HepG2 (cell line): ENCODE measurements around the gene NAA16. TPM values are rescaled to one million over a fixed set of nuclear protein-coding genes. Genes with fewer than 3 reads are reported as not detected.

Source experiments
- ATF7-NPFF ChIP-seq: sonication (generic); formaldehyde crosslinking; IDR thresholded peaks from 2 replicates; pipeline ENCODE4 v1.8.1; 2023; ENCODE audit warnings: mild to moderate bottlenecking, low read depth, missing genetic modification reagents, moderate library complexity
- CCDC6 ChIP-seq: sonication (generic); formaldehyde crosslinking; IDR thresholded peaks from 2 replicates; pipeline ENCODE4 v1.8.1; 2022; ENCODE audit warnings: mild to moderate bottlenecking, missing genetic modification reagents, moderate library complexity
- HNF4A ChIP-seq: sonication (generic); formaldehyde crosslinking; IDR thresholded peaks from 2 replicates; pipeline ENCODE4 v1.4.0; 2020; ENCODE audit warnings: missing genetic modification reagents
- IKZF1 ChIP-seq: fragments of 450-650 bp; IDR thresholded peaks from 2 replicates; pipeline ENCODE4 v1.7.1; 2016
- MAFG ChIP-seq: sonication (generic); formaldehyde crosslinking; IDR thresholded peaks from 2 replicates; pipeline ENCODE4 v1.5.1; 2020; ENCODE audit warnings: mild to moderate bottlenecking, missing genetic modification reagents
- MATR3 ChIP-seq: sonication (generic); formaldehyde crosslinking; IDR thresholded peaks from 2 replicates; pipeline ENCODE4 v1.4.0; 2020; ENCODE audit warnings: missing genetic modification reagents
- NFYB ChIP-seq: sonication (generic); formaldehyde crosslinking; IDR thresholded peaks from 2 replicates; pipeline ENCODE4 v1.4.0; 2020; ENCODE audit warnings: missing genetic modification reagents
- REXO4 ChIP-seq: sonication (generic); formaldehyde crosslinking; IDR thresholded peaks from 2 replicates; pipeline ENCODE4 v1.8.0; 2022; ENCODE audit warnings: missing genetic modification reagents, mild to moderate bottlenecking, borderline replicate concordance
- SP4 ChIP-seq: sonication (generic); formaldehyde crosslinking; IDR thresholded peaks from 2 replicates; pipeline ENCODE4 v1.8.1; 2023; ENCODE audit warnings: mild to moderate bottlenecking, missing genetic modification reagents
- XBP1 ChIP-seq: sonication (generic); formaldehyde crosslinking; IDR thresholded peaks from 2 replicates; pipeline ENCODE4 v1.5.0; 2020; ENCODE audit warnings: missing genetic modification reagents
- ZFP37 ChIP-seq: sonication (generic); formaldehyde crosslinking; IDR thresholded peaks from 2 replicates; pipeline ENCODE4 v1.4.0; 2020; ENCODE audit warnings: missing genetic modification reagents, borderline replicate concordance
- ZNF569 ChIP-seq: sonication (generic); formaldehyde crosslinking; IDR thresholded peaks from 2 replicates; pipeline ENCODE4 v1.5.0; 2020; ENCODE audit warnings: mild to moderate bottlenecking, missing genetic modification reagents, moderate library complexity, borderline replicate concordance
- ZNF615 ChIP-seq: sonication (generic); formaldehyde crosslinking; IDR thresholded peaks from 2 replicates; pipeline ENCODE4 v1.5.0; 2020; ENCODE audit warnings: mild to moderate bottlenecking, missing genetic modification reagents, borderline replicate concordance
- ZNF788 ChIP-seq: sonication (generic); formaldehyde crosslinking; IDR thresholded peaks from 2 replicates; pipeline ENCODE4 v1.5.0; 2020; ENCODE audit warnings: mild to moderate bottlenecking, missing genetic modification reagents, borderline replicate concordance
- polyA plus RNA-seq, 8 experiments: library from polyadenylated mRNA; depleted of rRNA in 3 of 8; stranded (reverse) in 7 of 8; unstranded in 1 of 8; fragments of >200 nt; fragmentation: Illumina TruSeq in 4 of 8; extraction: Trizol in 4 of 8; gene quantifications; 2 replicates each; pipeline versions ENCODE4 v1.2.1 to v1.2.3, GENCODE V29; 2011 to 2016; ENCODE audit warnings: low read depth in 4 of 8, missing spikeins in 1 of 8, mixed read lengths in 1 of 8; ENCODE audit not compliant: insufficient read depth in 1 of 8
- total RNA-seq, 5 experiments: library from RNA; depleted of rRNA; stranded (reverse); fragments of >200 nt; fragmentation: Illumina TruSeq; extraction: Trizol; gene quantifications; 2 replicates each; pipeline ENCODE4 v1.2.3, GENCODE V29; 2016; ENCODE audit warnings: low read depth in 1 of 5
- TF ChIP-seq, protein P1 (sequence below): sonication (generic); formaldehyde crosslinking; IDR thresholded peaks from 2 replicates; pipeline ENCODE4 v1.5.1; 2020; ENCODE audit warnings: mild to moderate bottlenecking, missing genetic modification reagents, moderate library complexity
- TF ChIP-seq, protein P2 (sequence below): sonication (generic); formaldehyde crosslinking; IDR thresholded peaks from 2 replicates; pipeline ENCODE4 v1.4.0; 2020; ENCODE audit warnings: mild to moderate bottlenecking, missing genetic modification reagents, borderline replicate concordance
- TF ChIP-seq, protein P3 (sequence below): sonication (generic); formaldehyde crosslinking; conservative IDR thresholded peaks from 2 replicates; pipeline ENCODE4 v1.5.0; 2020; ENCODE audit warnings: missing genetic modification reagents
- TF ChIP-seq, protein P4 (sequence below): sonication (generic); formaldehyde crosslinking; IDR thresholded peaks from 2 replicates; pipeline ENCODE4 v1.8.0; 2022; ENCODE audit warnings: mild to moderate bottlenecking, missing genetic modification reagents, borderline replicate concordance

Gene NAA16
- total and polyA plus RNA-seq, 2 of the 13 experiments (the other 11 are each of a cell fraction or from before 2014, with no cell fraction given) = 9.2 to 15.1 TPM

DNA sequence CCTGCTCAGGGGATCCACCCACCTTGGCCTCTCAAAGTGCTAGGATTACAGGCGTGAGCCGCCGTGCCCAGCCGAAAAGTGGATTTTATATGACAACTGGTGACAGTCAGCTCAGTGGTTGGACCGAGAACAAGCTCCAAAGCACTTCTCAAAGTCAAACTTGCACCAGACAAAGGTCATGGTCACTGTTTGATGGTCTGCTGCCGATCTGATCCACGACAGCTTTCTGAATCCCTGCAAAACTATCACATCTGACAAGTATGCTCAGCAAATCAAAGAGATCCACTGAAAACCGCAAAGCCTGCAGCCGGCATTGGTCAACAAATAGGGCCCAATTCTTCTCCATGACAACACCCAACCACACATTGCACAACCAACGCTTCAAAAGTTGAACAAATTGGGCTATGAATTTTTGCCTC lies 21.6 kb upstream of the NAA16 start (continued):
- TF ChIP-seq, protein P1, sequence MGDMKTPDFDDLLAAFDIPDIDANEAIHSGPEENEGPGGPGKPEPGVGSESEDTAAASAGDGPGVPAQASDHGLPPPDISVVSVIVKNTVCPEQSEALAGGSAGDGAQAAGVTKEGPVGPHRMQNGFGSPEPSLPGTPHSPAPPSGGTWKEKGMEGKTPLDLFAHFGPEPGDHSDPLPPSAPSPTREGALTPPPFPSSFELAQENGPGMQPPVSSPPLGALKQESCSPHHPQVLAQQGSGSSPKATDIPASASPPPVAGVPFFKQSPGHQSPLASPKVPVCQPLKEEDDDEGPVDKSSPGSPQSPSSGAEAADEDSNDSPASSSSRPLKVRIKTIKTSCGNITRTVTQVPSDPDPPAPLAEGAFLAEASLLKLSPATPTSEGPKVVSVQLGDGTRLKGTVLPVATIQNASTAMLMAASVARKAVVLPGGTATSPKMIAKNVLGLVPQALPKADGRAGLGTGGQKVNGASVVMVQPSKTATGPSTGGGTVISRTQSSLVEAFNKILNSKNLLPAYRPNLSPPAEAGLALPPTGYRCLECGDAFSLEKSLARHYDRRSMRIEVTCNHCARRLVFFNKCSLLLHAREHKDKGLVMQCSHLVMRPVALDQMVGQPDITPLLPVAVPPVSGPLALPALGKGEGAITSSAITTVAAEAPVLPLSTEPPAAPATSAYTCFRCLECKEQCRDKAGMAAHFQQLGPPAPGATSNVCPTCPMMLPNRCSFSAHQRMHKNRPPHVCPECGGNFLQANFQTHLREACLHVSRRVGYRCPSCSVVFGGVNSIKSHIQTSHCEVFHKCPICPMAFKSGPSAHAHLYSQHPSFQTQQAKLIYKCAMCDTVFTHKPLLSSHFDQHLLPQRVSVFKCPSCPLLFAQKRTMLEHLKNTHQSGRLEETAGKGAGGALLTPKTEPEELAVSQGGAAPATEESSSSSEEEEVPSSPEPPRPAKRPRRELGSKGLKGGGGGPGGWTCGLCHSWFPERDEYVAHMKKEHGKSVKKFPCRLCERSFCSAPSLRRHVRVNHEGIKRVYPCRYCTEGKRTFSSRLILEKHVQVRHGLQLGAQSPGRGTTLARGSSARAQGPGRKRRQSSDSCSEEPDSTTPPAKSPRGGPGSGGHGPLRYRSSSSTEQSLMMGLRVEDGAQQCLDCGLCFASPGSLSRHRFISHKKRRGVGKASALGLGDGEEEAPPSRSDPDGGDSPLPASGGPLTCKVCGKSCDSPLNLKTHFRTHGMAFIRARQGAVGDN = no peak
- TF ChIP-seq ZFP37 (CRISPR knock-in tag) (no peak), ZNF788 (no peak), CCDC6 (CRISPR knock-in tag) (0 out of 2 replicates have a peak, but pooled peaks have one; percentile 35), MAFG (CRISPR knock-in tag) (no peak), IKZF1 (no peak), MATR3 (CRISPR knock-in tag) (no peak), SP4 (CRISPR knock-in tag) (peak; percentile 40; the same call in 1 of the 2 replicates), ZNF615 (no peak), XBP1 (CRISPR knock-in tag) (no peak), NFYB (CRISPR knock-in tag) (0 out of 2 replicates have a peak, but pooled peaks have one; percentile 23), ATF7-NPFF (CRISPR knock-in tag) (no peak), REXO4 (no peak), ZNF569 (CRISPR knock-in tag) (no peak), HNF4A (CRISPR knock-in tag) (peak; percentile 83)
- TF ChIP-seq, protein P2, sequence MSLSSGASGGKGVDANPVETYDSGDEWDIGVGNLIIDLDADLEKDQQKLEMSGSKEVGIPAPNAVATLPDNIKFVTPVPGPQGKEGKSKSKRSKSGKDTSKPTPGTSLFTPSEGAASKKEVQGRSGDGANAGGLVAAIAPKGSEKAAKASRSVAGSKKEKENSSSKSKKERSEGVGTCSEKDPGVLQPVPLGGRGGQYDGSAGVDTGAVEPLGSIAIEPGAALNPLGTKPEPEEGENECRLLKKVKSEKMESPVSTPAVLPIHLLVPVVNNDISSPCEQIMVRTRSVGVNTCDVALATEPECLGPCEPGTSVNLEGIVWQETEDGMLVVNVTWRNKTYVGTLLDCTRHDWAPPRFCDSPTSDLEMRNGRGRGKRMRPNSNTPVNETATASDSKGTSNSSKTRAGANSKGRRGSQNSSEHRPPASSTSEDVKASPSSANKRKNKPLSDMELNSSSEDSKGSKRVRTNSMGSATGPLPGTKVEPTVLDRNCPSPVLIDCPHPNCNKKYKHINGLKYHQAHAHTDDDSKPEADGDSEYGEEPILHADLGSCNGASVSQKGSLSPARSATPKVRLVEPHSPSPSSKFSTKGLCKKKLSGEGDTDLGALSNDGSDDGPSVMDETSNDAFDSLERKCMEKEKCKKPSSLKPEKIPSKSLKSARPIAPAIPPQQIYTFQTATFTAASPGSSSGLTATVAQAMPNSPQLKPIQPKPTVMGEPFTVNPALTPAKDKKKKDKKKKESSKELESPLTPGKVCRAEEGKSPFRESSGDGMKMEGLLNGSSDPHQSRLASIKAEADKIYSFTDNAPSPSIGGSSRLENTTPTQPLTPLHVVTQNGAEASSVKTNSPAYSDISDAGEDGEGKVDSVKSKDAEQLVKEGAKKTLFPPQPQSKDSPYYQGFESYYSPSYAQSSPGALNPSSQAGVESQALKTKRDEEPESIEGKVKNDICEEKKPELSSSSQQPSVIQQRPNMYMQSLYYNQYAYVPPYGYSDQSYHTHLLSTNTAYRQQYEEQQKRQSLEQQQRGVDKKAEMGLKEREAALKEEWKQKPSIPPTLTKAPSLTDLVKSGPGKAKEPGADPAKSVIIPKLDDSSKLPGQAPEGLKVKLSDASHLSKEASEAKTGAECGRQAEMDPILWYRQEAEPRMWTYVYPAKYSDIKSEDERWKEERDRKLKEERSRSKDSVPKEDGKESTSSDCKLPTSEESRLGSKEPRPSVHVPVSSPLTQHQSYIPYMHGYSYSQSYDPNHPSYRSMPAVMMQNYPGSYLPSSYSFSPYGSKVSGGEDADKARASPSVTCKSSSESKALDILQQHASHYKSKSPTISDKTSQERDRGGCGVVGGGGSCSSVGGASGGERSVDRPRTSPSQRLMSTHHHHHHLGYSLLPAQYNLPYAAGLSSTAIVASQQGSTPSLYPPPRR = peak; percentile 96
- TF ChIP-seq, protein P3, sequence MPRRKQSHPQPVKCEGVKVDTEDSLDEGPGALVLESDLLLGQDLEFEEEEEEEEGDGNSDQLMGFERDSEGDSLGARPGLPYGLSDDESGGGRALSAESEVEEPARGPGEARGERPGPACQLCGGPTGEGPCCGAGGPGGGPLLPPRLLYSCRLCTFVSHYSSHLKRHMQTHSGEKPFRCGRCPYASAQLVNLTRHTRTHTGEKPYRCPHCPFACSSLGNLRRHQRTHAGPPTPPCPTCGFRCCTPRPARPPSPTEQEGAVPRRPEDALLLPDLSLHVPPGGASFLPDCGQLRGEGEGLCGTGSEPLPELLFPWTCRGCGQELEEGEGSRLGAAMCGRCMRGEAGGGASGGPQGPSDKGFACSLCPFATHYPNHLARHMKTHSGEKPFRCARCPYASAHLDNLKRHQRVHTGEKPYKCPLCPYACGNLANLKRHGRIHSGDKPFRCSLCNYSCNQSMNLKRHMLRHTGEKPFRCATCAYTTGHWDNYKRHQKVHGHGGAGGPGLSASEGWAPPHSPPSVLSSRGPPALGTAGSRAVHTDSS (CRISPR knock-in tag) = no peak
- TF ChIP-seq, protein P4, sequence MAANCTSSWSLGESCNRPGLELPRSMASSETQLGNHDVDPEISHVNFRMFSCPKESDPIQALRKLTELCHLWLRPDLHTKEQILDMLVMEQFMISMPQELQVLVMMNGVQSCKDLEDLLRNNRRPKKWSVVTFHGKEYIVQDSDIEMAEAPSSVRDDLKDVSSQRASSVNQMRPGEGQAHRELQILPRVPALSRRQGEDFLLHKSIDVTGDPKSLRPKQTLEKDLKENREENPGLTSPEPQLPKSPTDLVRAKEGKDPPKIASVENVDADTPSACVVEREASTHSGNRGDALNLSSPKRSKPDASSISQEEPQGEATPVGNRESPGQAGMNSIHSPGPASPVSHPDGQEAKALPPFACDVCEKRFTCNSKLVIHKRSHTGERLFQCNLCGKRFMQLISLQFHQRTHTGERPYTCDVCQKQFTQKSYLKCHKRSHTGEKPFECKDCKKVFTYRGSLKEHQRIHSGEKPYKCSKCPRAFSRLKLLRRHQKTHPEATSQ (CRISPR knock-in tag) = no peak
